Naive B cell (primary cell): ENCODE data around the gene NCSTN. TPM values are rescaled to one million over a fixed set of nuclear protein-coding genes. Genes with fewer than 3 reads are reported as not detected.

Source experiments
- ATAC-seq, 2 donors: fragments of 150-1000 bp; cut with Tn5 transposase; 2 replicates each; pipeline ENCODE4 v1.10.0; 2021; ENCODE audit warnings: low read depth in 2 of 2, mild to moderate bottlenecking in 2 of 2, moderate library complexity in 2 of 2
- DNase-seq: peaks from one replicate; pipeline ENCODE4 v3.0.0; 2022
- H3K27ac Mint-ChIP-seq, 6 donors: one replicate each; pipeline ENCODE4 v1.8.0; 2020 to 2022; ENCODE audit warnings: mild to moderate bottlenecking in 6 of 6, mixed read lengths in 6 of 6, moderate library complexity in 5 of 6, inconsistent platforms in 2 of 6
- H3K27me3 Mint-ChIP-seq, 3 donors: one replicate each; pipeline ENCODE4 v1.8.0; 2021 to 2022; ENCODE audit warnings: mixed read lengths in 3 of 3, mild to moderate bottlenecking in 1 of 3
- H3K36me3 Mint-ChIP-seq, 2 donors: one replicate each; pipeline ENCODE4 v1.8.0; 2020 to 2022; ENCODE audit warnings: mixed read lengths in 2 of 2, inconsistent platforms in 1 of 2, mild to moderate bottlenecking in 1 of 2
- H3K4me1 Mint-ChIP-seq, 3 donors: one replicate each; pipeline ENCODE4 v1.8.0; 2020 to 2022; ENCODE audit warnings: mixed read lengths in 3 of 3, inconsistent platforms in 1 of 3, mild to moderate bottlenecking in 1 of 3, moderate library complexity in 1 of 3
- H3K4me3 Mint-ChIP-seq, 8 donors: one replicate each; pipeline ENCODE4 v1.8.0; 2020 to 2022; ENCODE audit warnings: mild to moderate bottlenecking in 8 of 8, mixed read lengths in 8 of 8, moderate library complexity in 8 of 8, inconsistent platforms in 2 of 8
- H3K9me3 Mint-ChIP-seq, 7 donors: one replicate each; pipeline ENCODE4 v1.8.0; 2020 to 2022; ENCODE audit warnings: mixed read lengths in 7 of 7, mild to moderate bottlenecking in 5 of 7, inconsistent platforms in 2 of 7, moderate library complexity in 1 of 7
- polyA plus RNA-seq, 6 donors: library from polyadenylated mRNA; unstranded; fragments of 300-500 nt; fragmentation: Illumina TruSeq; gene quantifications; one replicate each; pipeline ENCODE4 v1.2.3, GENCODE V29; 2021; ENCODE audit warnings: low read depth in 6 of 6

Gene NCSTN
- 100 to 1,000 TPM in 1 of 6 donors, 10 to 100 TPM in 5; 81.1 to 182 (median 89.3) TPM for polyA plus RNA-seq

- Mint-ChIP-seq H3K27ac (peak within 1 kb of the TSS; percentile 99 to 100 (median 100)), H3K27me3 (no peaks in the 10 kb centered on the region), H3K9me3 (no peaks in the 10 kb centered on the region), H3K4me1 (peaks cover 38 to 66% (median 47%) of the 10 kb centered on the region in 3 donors), H3K36me3 (peaks cover 20 to 24% of the 10 kb centered on the region in 2 donors), H3K4me3 (peak within 1 kb of the TSS; percentile 92 to 100 (median 97))
- ATAC-seq (peak; percentile 80 to 84), DNase-seq (peak; percentile 94)
Measured at GRCh38 chr1:160342953-160343869, at the start of gene NCSTN, which contains the start of gene COPA. NCSTN (plus strand) TSS chr1:160343383; CDS start chr1:160343397, 14 bp downstream. COPA (minus strand) TSS chr1:160343250; CDS start chr1:160343170, 80 bp downstream.

- no peak overlapping the region for H3K4me3 Mint-ChIP-seq
Measured at GRCh38 chr1:160296036-160296435, 47.1 kb upstream of the NCSTN start.

GRCh38 chr1:160300173-160300572, 43.0 kb upstream of the NCSTN start:
- no peak for ATAC-seq
- H3K27ac Mint-ChIP-seq: peak overlapping the region in 1 of 6 donors; percentile 23
- H3K36me3 Mint-ChIP-seq: peaks cover 32 to 34% of the 10 kb centered on the region in 2 donors
- H3K4me3 Mint-ChIP-seq: no peak overlapping the region
- no peak for DNase-seq
- H3K4me1 Mint-ChIP-seq: no peaks in the 10 kb centered on the region
- H3K9me3 Mint-ChIP-seq: no peaks in the 10 kb centered on the region
- no peaks in the 10 kb centered on the region for H3K27me3 Mint-ChIP-seq

More at GRCh38 chr1:160296036-160296435, 47.1 kb upstream of the NCSTN start:
- no peak for DNase-seq
- ATAC-seq: no peak
- peaks cover 49 to 64% of the 10 kb centered on the region in 2 donors for H3K36me3 Mint-ChIP-seq
- H3K27me3 Mint-ChIP-seq: no peaks in the 10 kb centered on the region
- no peaks in the 10 kb centered on the region for H3K9me3 Mint-ChIP-seq
- H3K27ac Mint-ChIP-seq: no peak overlapping the region
- H3K4me1 Mint-ChIP-seq: peaks cover 2 to 4% (median 4%) of the 10 kb centered on the region in 3 donors

- peaks cover 6 to 15% (median 11%) of the 10 kb centered on the region in 3 donors for H3K4me1 Mint-ChIP-seq
- peak overlapping the region in 1 of 8 donors; percentile 49 for H3K4me3 Mint-ChIP-seq
- no peaks in the 10 kb centered on the region for H3K9me3 Mint-ChIP-seq
- ATAC-seq: peak; percentile 94 to 99
- DNase-seq: peak; percentile 30
- peaks cover 33 to 34% of the 10 kb centered on the region in 2 donors for H3K36me3 Mint-ChIP-seq
- H3K27me3 Mint-ChIP-seq: no peaks in the 10 kb centered on the region
- H3K27ac Mint-ChIP-seq: peak overlapping the region in 4 of 6 donors; percentile 33 to 91 (median 53)
Measured at GRCh38 chr1:160307118-160307791, 35.9 kb upstream of the NCSTN start.

GRCh38 chr1:160308451-160309184, 34.6 kb upstream of the NCSTN start:
- H3K4me3 Mint-ChIP-seq: no peak overlapping the region
- peaks cover 40 to 42% of the 10 kb centered on the region in 2 donors for H3K36me3 Mint-ChIP-seq
- peak overlapping the region in 2 of 6 donors; percentile 71 to 91 for H3K27ac Mint-ChIP-seq
- ATAC-seq (no peak), DNase-seq (no peak)
- H3K4me1 Mint-ChIP-seq: peaks cover 6 to 19% (median 11%) of the 10 kb centered on the region in 3 donors
- no peaks in the 10 kb centered on the region for H3K27me3 Mint-ChIP-seq
- no peaks in the 10 kb centered on the region for H3K9me3 Mint-ChIP-seq

- DNase-seq (no peak), ATAC-seq (no peak)
- no peaks in the 10 kb centered on the region for H3K27me3 Mint-ChIP-seq
- peaks cover 42% of the 10 kb centered on the region in 2 donors for H3K36me3 Mint-ChIP-seq
- H3K4me3 Mint-ChIP-seq: peak overlapping the region in 1 of 8 donors; percentile 42
- peaks cover 6 to 19% (median 11%) of the 10 kb centered on the region in 3 donors for H3K4me1 Mint-ChIP-seq
- H3K27ac Mint-ChIP-seq: peak overlapping the region in 2 of 6 donors; percentile 13 to 58
- no peaks in the 10 kb centered on the region for H3K9me3 Mint-ChIP-seq
Measured at GRCh38 chr1:160309185-160309557, 34.0 kb upstream of the NCSTN start.

- Mint-ChIP-seq H3K27ac (peak overlapping the region in 2 of 6 donors; percentile 13 to 58), H3K4me1 (peaks cover 6 to 19% (median 11%) of the 10 kb centered on the region in 3 donors), H3K27me3 (no peaks in the 10 kb centered on the region), H3K9me3 (no peaks in the 10 kb centered on the region), H3K36me3 (peaks cover 42% of the 10 kb centered on the region in 2 donors), H3K4me3 (no peak overlapping the region)
- DNase-seq (no peak), ATAC-seq (no peak)
Measured at GRCh38 chr1:160309571-160309970, 33.6 kb upstream of the NCSTN start.

- Mint-ChIP-seq H3K27ac (peak overlapping the region in 1 of 6 donors; percentile 79), H3K4me3 (peak overlapping the region in 1 of 8 donors; percentile 12), H3K9me3 (peaks cover 3 to 20% (median 15%) of the 10 kb centered on the region in 7 donors), H3K27me3 (no peaks in the 10 kb centered on the region), H3K36me3 (peaks cover 54 to 63% of the 10 kb centered on the region in 2 donors), H3K4me1 (peaks cover 3 to 9% (median 7%) of the 10 kb centered on the region in 3 donors)
- DNase-seq (no peak), ATAC-seq (no peak)
Measured at GRCh38 chr1:160315359-160315758, 27.8 kb upstream of the NCSTN start.

- Mint-ChIP-seq H3K27me3 (no peaks in the 10 kb centered on the region), H3K4me1 (peaks cover 4 to 7% (median 6%) of the 10 kb centered on the region in 3 donors), H3K27ac (peak overlapping the region in 1 of 6 donors; percentile 66), H3K9me3 (peaks cover 0 to 2% (median 0%) of the 10 kb centered on the region in 7 donors), H3K4me3 (no peak overlapping the region), H3K36me3 (peaks cover 21 to 44% of the 10 kb centered on the region in 2 donors)
- DNase-seq (no peak), ATAC-seq (no peak)
Measured at GRCh38 chr1:160322831-160323230, 20.4 kb upstream of the NCSTN start.

GRCh38 chr1:160325252-160325651, 17.9 kb upstream of the NCSTN start:
- peak overlapping the region in 5 of 6 donors; percentile 35 to 83 (median 38) for H3K27ac Mint-ChIP-seq

GRCh38 chr1:160326418-160326817, 16.8 kb upstream of the NCSTN start:
- H3K27me3 Mint-ChIP-seq: no peaks in the 10 kb centered on the region
- peaks cover 22 to 39% of the 10 kb centered on the region in 2 donors for H3K36me3 Mint-ChIP-seq
- H3K4me3 Mint-ChIP-seq: no peak overlapping the region
- H3K4me1 Mint-ChIP-seq: peaks cover 0 to 4% (median 3%) of the 10 kb centered on the region in 3 donors
- ATAC-seq (no peak), DNase-seq (no peak)
- no peak overlapping the region for H3K27ac Mint-ChIP-seq
- H3K9me3 Mint-ChIP-seq: no peaks in the 10 kb centered on the region

More at GRCh38 chr1:160325252-160325651, 17.9 kb upstream of the NCSTN start:
- Mint-ChIP-seq H3K4me3 (no peak overlapping the region), H3K27me3 (no peaks in the 10 kb centered on the region), H3K36me3 (peaks cover 19 to 35% of the 10 kb centered on the region in 2 donors), H3K4me1 (peaks cover 0 to 3% (median 1%) of the 10 kb centered on the region in 3 donors), H3K9me3 (no peaks in the 10 kb centered on the region)
- DNase-seq: no peak
- no peak for ATAC-seq

GRCh38 chr1:160328184-160328583, 15.0 kb upstream of the NCSTN start:
- Mint-ChIP-seq H3K4me3 (no peak overlapping the region), H3K36me3 (peaks cover 17 to 31% of the 10 kb centered on the region in 2 donors), H3K9me3 (no peaks in the 10 kb centered on the region), H3K4me1 (peaks cover 0 to 4% (median 0%) of the 10 kb centered on the region in 3 donors), H3K27ac (peak overlapping the region in 2 of 6 donors; percentile 55 to 66), H3K27me3 (no peaks in the 10 kb centered on the region)
- no peak for ATAC-seq
- DNase-seq: no peak
